ENCODE results near the gene TPSD1. TPM values are rescaled to one million over a fixed set of nuclear protein-coding genes. Genes with fewer than 3 reads are reported as not detected.
"Not testable (repeated sequence)": the region's sequence is repeated elsewhere in the genome, so short reads cannot be mapped to it uniquely, and the experiment has no call there.

The TPSD1 gene
- total RNA-seq, 1 experiment from 2014 or later: not detected

DNA sequence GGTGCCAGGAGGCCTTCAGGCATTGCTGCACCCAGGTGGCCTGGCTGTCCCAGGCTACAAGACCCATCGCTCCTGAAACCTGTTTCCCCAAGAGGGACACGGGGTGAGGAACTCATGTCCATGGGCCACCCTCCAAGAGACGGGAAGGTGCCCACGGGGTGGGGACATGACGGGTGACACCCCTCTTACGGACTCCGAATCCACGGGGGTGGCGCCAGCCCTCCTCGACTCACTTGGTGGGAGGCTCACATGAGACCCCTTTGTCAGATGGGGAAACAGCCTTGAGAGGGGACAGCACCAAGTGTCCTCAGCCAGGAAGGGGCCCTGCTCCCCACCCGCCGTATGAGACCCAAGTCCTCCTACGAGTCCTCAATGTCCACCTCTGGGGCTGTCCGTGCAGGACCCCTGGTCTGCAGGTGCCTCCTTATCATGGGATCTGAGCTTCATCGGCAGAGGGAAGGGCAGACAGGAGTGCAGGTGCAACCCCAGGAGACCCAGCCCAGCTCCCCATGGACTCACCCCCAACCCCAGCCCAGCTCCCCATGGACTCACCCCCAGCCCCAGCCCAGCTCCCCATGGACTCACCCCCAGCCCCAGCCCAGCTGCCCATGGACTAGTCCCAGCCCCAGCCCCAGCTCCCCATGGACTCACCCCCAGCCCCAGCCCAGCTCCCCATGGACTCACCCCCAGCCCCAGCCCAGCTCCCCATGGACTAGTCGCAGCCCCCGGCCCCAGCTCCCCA lies 25.2 kb upstream of the TPSD1 start:
- H3K9ac ChIP-seq (ENCODE audit: extremely low read depth, insufficient read length, low read length); H2BK5ac ChIP-seq (ENCODE audit: insufficient read length, low read length); H3K27me3 ChIP-seq (ENCODE audit: insufficient read depth, low read length); H4K20me1 ChIP-seq (ENCODE audit: control insufficient read depth, insufficient read depth, insufficient read length); H3K9me3 ChIP-seq (ENCODE audit: control insufficient read depth, low read depth, low read length); H3T11ph ChIP-seq (ENCODE audit: low read length); H3K9me3 Mint-ChIP-seq; H4K91ac ChIP-seq (ENCODE audit: insufficient read length, low read depth, low read length); H3K79me1 ChIP-seq (ENCODE audit: insufficient read depth, low read depth, low read length, poor library complexity, severe bottlenecking); H4K8ac ChIP-seq (replicated peaks; ENCODE audit: insufficient read length, low read depth, low read length); H3K27ac ChIP-seq (ENCODE audit: insufficient read length, low read depth, low read length); H3K27ac Mint-ChIP-seq; H3K4me2 ChIP-seq (ENCODE audit: insufficient read depth, insufficient read length, low read length); H2BK120ac ChIP-seq (ENCODE audit: low read depth, low read length, poor library complexity, severe bottlenecking); H2BK12ac ChIP-seq (ENCODE audit: insufficient read length, low read depth, low read length); H3K4ac ChIP-seq (ENCODE audit: low read depth, low read length); H3K4me1 Mint-ChIP-seq; H3K14ac ChIP-seq (ENCODE audit: insufficient read depth, low read length); H2BK15ac ChIP-seq (ENCODE audit: low read depth, low read length); H4K5ac ChIP-seq (ENCODE audit: insufficient read length, low read depth, low read length); H3K4me1 ChIP-seq (ENCODE audit: insufficient read depth, low read length); H3K23ac ChIP-seq (ENCODE audit: insufficient read length, low read depth, low read length); DNase-seq; H2BK20ac ChIP-seq (ENCODE audit: low read depth, low read length, poor library complexity, severe bottlenecking); H3K79me2 ChIP-seq (ENCODE audit: insufficient read depth, low read length); H3K4me3 Mint-ChIP-seq; H3K56ac ChIP-seq (ENCODE audit: insufficient read length, low read depth, low read length); H2AK5ac ChIP-seq (ENCODE audit: insufficient read length, low read length); H3K36me3 Mint-ChIP-seq (ENCODE audit: insufficient read depth in 1 of 3, low read depth in 3 of 3); H3K23me2 ChIP-seq (ENCODE audit: insufficient read length, low read depth, low read length, poor library complexity, severe bottlenecking); H2AFZ ChIP-seq (ENCODE audit: low read length); H3K18ac ChIP-seq (ENCODE audit: insufficient read length, low read depth, low read length): not testable (repeated sequence)
- peaks cover 16% of the 10 kb centered on the region for H3K27me3 Mint-ChIP-seq (ENCODE audit: low read depth)
- WGBS (ENCODE audit: extremely low coverage, insufficient read length, low lambda C conversion rate): no CpG with 5 or more reads among the region's 17 CpGs

DNA sequence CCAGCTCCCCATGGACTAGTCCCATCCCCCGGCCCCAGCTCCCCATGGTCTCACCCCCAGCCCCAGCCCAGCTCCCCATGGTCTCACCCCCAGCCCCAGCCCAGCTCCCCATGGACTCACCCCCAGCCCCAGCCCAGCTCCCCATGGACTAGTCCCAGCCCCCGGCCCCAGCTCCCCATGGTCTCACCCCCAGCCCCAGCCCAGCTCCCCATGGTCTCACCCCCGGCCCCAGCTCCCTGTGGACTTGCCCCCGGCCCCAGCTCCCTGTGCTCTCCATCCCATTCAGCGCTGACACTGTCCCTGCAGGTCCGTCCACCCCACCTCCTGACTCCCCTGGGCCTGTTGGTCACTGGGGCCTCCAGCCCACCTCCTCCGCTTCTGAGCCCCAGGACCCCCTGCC lies 24.6 kb upstream of the TPSD1 start:
- not testable (repeated sequence) for H2BK5ac ChIP-seq (ENCODE audit: insufficient read length, low read length); DNase-seq

More for the DNA sequence above, 24.6 kb upstream of the TPSD1 start:
- H3K14ac ChIP-seq (ENCODE audit: insufficient read depth, low read length); H3K4me1 ChIP-seq (ENCODE audit: insufficient read depth, low read length); H4K20me1 ChIP-seq (ENCODE audit: control insufficient read depth, insufficient read depth, insufficient read length); H3K27ac Mint-ChIP-seq; H3K18ac ChIP-seq (ENCODE audit: insufficient read length, low read depth, low read length); H2BK15ac ChIP-seq (ENCODE audit: low read depth, low read length); H2AFZ ChIP-seq (ENCODE audit: low read length); H3K27me3 ChIP-seq (ENCODE audit: insufficient read depth, low read length); H2AK5ac ChIP-seq (ENCODE audit: insufficient read length, low read length); H3K9me3 Mint-ChIP-seq; H3K4me3 Mint-ChIP-seq; H3K23ac ChIP-seq (ENCODE audit: insufficient read length, low read depth, low read length); H3K56ac ChIP-seq (ENCODE audit: insufficient read length, low read depth, low read length); H2BK120ac ChIP-seq (ENCODE audit: low read depth, low read length, poor library complexity, severe bottlenecking); H3K23me2 ChIP-seq (ENCODE audit: insufficient read length, low read depth, low read length, poor library complexity, severe bottlenecking); H3K79me1 ChIP-seq (ENCODE audit: insufficient read depth, low read depth, low read length, poor library complexity, severe bottlenecking); H4K91ac ChIP-seq (ENCODE audit: insufficient read length, low read depth, low read length); H3K9me3 ChIP-seq (ENCODE audit: control insufficient read depth, low read depth, low read length); H2BK12ac ChIP-seq (ENCODE audit: insufficient read length, low read depth, low read length); H3K4ac ChIP-seq (ENCODE audit: low read depth, low read length); H3K4me2 ChIP-seq (ENCODE audit: insufficient read depth, insufficient read length, low read length); H3K79me2 ChIP-seq (ENCODE audit: insufficient read depth, low read length); H3K36me3 Mint-ChIP-seq (ENCODE audit: insufficient read depth in 1 of 3, low read depth in 3 of 3); H4K5ac ChIP-seq (ENCODE audit: insufficient read length, low read depth, low read length); H3K4me1 Mint-ChIP-seq; H3T11ph ChIP-seq (ENCODE audit: low read length); H3K9ac ChIP-seq (ENCODE audit: extremely low read depth, insufficient read length, low read length); H4K8ac ChIP-seq (replicated peaks; ENCODE audit: insufficient read length, low read depth, low read length); H3K27ac ChIP-seq (ENCODE audit: insufficient read length, low read depth, low read length): not testable (repeated sequence)
- no CpG with 5 or more reads among the region's 7 CpGs for WGBS (ENCODE audit: extremely low coverage, insufficient read length, low lambda C conversion rate)
- H3K27me3 Mint-ChIP-seq (ENCODE audit: low read depth): peaks cover 18% of the 10 kb centered on the region
- H2BK20ac ChIP-seq (ENCODE audit: low read depth, low read length, poor library complexity, severe bottlenecking): peak overlapping the region; percentile 83
